ENCODE results near the gene CALCA. TPM values are rescaled to one million over a fixed set of nuclear protein-coding genes. Genes with fewer than 3 reads are reported as not detected.

CALCA gene, protein sequence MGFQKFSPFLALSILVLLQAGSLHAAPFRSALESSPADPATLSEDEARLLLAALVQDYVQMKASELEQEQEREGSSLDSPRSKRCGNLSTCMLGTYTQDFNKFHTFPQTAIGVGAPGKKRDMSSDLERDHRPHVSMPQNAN
- total RNA-seq = not detected

DNA sequence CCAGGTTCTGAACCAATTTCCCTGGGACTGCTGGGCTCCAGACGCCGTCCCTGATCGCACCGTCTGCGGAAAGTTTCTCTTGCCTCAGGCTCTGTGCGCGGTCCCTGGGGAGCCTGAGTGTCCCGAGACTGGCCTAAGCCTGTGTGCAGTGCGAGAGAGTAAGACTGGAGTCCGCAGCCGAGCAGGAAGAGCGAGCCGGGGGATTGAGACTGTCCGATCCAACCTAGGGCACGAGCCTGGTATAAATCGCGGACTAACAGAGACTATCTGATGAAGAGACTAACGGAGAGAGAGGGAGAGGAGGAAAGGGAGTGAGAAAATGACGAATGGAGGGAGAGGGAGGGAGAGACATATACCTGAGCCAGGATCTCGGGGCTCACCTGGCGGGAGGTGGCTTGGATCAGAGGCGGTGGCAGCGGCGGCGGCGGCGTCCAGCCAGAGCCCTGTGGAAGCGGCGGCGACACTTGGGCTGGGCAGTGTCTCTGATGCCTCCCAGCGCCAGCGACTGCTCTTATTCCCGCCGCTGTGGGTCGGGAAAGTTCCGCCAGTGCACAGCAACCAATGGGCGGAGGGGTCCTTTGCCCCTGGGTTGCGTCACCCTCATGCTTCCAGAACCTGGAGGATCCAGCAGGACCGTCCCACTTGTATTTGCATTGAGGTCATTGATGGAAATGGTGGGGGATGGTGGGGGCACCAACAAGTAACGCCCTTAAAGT lies at the start of gene CALCA:
TSS of gene CALCA (minus strand) at position 487 of the 716 bp plus-strand sequence. CDS start 1,159 bp downstream, outside the sequence.

Other genes with a start within 250 kb of the CALCA start
- 22.4 TPM for gene CYP2R1, start 80.1 kb downstream of the CALCA start, total RNA-seq
- 0.33 TPM for gene CALCB, start 101.2 kb upstream of the CALCA start, total RNA-seq
- 3.2 TPM for gene INSC, start 142.6 kb upstream of the CALCA start, total RNA-seq

Measured in camera-type eye (tissue), 1 donor.